Measurements from ENCODE around the gene TPPP3. TPM values are rescaled to one million over a fixed set of nuclear protein-coding genes. Genes with fewer than 3 reads are reported as not detected.

Gene TPPP3
- total RNA-seq, 4 donors from 2014 or later = 2.0 to 5.9 (median 2.6) TPM

DNA sequence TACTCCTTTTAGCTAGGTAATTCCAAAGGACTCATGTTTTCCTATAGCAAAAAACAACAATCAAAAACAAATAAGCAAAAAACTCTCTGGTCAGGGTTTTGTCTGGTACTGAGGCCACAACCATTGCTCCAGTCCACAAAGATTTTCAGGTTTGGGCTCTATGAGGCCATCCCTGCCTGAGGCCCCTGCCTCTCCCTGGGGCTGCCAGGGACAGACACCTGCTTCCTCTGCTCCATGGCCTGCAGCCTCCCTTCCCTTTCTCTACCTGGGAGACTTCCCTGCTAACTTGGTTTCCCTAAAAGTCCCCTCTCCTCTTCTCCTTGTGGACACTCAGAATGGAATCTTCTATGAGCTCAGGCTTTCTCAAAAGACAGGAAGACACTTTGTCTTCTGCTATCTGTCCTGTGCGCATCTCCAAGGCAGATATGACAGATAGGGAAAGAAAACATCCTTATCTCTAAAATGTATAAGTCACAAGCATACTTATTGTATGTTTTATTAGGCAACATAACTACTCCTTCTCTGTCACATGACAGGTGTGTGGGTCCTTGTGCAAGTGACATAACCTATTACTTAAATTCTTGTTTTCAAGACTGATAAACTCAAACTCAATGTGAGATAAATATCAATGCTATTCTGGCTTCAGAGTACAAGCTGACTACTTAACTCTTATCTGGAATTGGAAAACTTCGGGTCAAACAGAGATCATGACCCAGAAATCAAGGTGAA lies 24.2 kb upstream of the TPPP3 start:
- TF ChIP-seq, protein P1, sequence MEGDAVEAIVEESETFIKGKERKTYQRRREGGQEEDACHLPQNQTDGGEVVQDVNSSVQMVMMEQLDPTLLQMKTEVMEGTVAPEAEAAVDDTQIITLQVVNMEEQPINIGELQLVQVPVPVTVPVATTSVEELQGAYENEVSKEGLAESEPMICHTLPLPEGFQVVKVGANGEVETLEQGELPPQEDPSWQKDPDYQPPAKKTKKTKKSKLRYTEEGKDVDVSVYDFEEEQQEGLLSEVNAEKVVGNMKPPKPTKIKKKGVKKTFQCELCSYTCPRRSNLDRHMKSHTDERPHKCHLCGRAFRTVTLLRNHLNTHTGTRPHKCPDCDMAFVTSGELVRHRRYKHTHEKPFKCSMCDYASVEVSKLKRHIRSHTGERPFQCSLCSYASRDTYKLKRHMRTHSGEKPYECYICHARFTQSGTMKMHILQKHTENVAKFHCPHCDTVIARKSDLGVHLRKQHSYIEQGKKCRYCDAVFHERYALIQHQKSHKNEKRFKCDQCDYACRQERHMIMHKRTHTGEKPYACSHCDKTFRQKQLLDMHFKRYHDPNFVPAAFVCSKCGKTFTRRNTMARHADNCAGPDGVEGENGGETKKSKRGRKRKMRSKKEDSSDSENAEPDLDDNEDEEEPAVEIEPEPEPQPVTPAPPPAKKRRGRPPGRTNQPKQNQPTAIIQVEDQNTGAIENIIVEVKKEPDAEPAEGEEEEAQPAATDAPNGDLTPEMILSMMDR (IDR thresholded peaks at IDR 0.05; ENCODE audit: low read depth) = no peak

DNA sequence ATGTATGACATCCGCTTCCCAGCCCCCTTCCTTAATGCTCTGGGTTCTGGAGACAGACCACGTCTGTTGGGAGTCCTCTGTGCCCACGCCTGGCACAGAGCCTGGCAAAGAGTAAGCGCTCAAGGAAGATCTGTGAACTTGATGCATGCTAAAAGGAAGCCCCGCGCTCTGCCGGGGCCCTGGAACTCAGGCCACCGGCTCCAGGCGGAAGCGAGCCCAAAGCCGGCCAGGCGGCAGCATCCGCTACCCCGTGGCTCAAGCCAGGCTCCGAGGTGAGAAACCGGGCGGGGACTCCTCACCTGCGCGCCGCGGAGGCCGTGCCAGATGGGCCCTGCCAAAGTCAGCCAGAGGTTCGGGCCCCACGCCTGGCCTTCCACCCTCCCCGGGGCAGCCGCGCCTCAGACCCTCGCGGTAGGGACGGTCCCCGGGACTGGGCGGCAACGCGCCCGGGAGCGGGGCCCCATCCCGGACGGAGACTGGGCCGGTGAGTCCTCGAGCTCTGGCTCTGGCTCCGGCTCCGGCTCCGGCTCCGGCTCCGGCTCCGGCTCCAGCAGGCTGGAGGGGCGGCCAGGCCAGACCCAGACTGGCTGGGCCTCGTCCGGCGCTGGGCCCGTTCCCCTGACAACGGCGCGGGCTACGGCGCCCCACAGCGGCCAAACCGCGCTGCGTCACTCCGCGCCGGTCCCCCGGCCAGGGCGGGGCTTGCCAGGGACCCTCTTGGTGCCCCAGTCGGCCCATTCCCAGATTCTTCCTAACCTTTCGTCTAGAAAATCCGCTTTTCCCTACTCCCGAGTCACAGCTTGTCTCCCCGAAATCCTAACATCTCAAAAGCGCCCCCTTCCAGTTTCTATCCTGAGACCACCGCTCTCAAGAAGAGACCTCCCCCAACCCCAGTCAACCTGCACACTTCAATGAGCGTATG lies 22.8 kb upstream of the TPPP3 start, which contains the start of gene ZDHHC1:
Gene ZDHHC1, minus strand, starts transcription at position 606 of the 922 bp plus-strand sequence. CDS start 8,702 bp downstream, outside the sequence.
- TF ChIP-seq, protein P1 (IDR thresholded peaks at IDR 0.05; ENCODE audit: low read depth) = no peak

DNA sequence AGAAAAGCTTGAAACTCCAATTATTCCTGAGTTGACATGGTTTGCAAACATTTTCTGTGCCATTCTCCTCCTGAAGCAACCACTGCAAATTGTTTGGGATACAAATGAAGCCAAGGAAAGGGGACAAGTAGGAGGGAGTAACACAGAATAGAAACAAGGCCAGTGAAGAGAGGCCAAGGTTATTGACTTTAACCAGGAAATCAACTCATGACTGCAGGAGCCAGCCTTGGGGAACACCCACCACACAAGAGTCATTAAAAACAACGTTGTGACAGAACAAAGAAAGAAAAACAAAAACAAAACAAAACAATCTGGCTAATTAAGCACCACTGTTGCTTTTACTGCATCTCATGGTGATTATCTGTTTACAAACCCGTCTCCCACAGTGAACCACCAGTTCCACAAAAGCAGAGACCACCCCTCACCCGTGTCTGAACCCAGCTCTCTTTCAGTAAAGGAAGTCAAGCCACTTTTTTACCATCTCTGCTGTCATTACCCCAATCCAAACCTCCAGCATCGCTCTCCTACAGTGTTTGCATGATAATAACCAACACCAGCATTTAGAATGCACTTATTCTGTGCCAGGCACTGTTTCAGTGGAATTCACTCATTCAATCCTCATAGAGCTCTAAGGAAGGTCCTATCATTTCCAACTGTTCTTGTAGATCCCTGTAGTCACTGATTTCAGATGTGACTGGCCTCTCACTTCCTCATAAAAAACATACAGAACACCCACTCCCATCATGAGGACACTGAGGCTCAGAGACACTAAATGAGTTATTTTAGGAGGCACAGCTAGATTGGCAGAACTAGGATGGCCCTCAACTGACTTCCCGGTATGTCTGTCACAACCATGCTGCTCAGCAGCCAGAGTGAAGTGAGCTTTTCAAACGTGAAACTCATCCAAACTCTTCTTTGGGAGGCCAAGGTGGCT lies 20.9 kb upstream of the TPPP3 start:
- TF ChIP-seq, protein P1 (IDR thresholded peaks at IDR 0.05; ENCODE audit: low read depth) = no peak

DNA sequence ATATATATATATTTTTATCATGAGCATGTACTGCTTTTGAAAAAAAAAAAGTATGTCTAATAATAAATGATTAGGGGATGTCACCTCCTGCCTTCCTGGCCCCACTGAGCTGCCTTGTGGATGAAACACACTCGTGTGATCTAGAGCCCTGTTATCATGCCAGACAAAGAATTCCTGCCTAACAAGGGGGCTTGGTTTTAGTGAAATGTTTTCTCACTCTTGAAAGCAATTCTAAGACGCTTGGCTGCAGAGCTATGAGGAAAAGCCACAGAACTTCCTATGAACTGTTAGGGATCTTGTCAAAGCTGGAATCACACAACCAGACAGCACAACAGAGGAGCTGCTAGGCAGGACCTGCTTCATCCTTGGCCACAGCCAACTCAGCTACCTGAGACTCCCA lies 19.0 kb upstream of the TPPP3 start:
- TF ChIP-seq, protein P1 (IDR thresholded peaks at IDR 0.05; ENCODE audit: low read depth) = no peak

DNA sequence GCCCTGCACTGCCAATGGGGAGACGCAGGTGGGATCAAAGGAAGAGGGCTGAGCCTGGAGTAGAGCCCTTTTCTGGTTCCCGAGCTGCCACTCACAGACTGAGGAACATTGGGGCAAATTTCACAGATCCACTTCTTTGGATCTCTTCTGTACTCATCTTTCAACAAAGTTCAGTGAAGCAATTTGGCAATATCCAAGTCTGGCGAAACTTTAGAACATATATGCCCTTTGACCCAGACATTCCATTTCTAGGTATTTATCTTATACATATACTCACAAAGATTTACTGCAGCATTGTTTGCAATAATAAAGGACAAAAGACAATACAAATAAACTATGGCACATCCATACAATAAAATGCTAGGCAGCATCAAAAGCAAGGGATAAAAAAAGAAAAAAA lies 18.0 kb upstream of the TPPP3 start:
- TF ChIP-seq, protein P1 (IDR thresholded peaks at IDR 0.05; ENCODE audit: low read depth) = no peak

DNA sequence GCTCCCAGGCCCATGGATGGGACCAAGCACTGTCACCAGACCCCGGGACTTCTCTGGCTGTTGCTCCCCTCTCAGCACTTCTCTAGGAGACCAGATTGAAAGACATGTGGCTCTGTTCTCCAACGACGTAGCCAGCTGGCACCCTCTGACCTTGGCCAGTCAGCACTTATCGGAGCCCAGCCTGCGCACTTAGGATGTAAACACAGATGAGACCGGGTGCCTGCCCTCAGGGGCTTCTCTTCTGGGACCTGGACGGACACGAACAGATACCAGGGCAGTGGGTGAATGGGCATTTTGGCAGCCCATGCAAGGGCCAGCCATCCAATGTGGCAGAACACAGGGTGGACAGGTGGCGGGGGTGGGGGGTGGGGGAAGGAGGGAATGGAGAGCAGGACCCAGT lies 16.3 kb upstream of the TPPP3 start:
- TF ChIP-seq, protein P1 (IDR thresholded peaks at IDR 0.05; ENCODE audit: low read depth) = no peak

All from subcutaneous adipose tissue (tissue), 4 donors.